Ureter (tissue), 1 donor: ENCODE results near the gene NOVA1. TPM values are rescaled to one million over a fixed set of nuclear protein-coding genes. Genes with fewer than 3 reads are reported as not detected.
A peak's percentile ranks its signal among the peaks of the same experiment; 100 is the strongest.

Source experiments
- DNase-seq: peaks from one replicate; pipeline ENCODE4 v3.0.0-alpha.2; 2020; ENCODE audit warnings: low spot score
- total RNA-seq: library from RNA; stranded (reverse); gene quantifications from one replicate; pipeline ENCODE4 v1.2.4, GENCODE V29; 2023
- donor health status: DM: yes; HTN: yes; CAD: no.

The NOVA1 gene
- total RNA-seq, 1 donor from 2014 or later: 18.9 TPM

GRCh38 chr14:26593357-26593756 is 4.5 kb downstream of the NOVA1 start:
- DNase-seq: no peak

DNA sequence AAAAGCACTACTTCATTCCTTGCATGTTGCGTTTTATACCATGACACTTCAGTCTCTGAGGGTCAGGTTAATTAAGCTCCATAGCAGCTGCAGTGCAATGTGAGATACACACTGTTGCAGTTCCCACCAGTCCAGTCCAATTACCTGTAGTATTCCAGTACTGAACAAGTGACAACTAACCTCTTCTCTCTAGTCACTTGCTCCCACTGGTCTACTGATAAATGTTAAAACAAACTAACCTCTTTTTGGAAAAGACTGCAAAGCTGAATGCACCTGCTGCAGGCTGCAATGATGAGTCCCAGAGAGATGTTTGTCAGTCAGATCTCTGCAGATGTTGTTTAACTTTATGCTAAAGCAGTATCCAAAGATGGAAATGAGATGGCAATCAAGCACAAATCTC is 7.9 kb downstream of the NOVA1 start:
- DNase-seq: no peak

GRCh38 chr14:26577711-26578110 is 20.1 kb downstream of the NOVA1 start:
- DNase-seq: no peak

GRCh38 chr14:26554069-26554772 is 43.6 kb downstream of the NOVA1 start:
- DNase-seq: no peak

DNA sequence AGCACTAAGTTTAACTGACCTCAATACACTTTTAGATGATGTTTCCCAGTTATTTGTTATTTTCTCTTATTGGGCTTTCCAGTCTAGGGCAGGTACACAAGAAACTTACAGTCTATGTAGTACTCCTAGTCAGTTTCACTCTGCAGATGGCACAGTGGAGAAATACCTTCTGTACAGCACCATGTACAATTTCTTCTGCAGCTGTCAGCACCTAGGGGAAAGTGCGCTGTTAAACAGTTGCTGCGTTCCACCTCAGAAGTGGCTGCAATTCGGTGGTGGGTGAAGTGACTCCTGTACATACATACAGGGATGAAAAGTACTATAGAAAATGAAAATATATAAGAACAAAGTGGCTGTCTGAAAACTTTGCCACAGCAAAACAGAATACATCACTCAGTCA is 48.3 kb downstream of the NOVA1 start:
- DNase-seq: no peak

DNA sequence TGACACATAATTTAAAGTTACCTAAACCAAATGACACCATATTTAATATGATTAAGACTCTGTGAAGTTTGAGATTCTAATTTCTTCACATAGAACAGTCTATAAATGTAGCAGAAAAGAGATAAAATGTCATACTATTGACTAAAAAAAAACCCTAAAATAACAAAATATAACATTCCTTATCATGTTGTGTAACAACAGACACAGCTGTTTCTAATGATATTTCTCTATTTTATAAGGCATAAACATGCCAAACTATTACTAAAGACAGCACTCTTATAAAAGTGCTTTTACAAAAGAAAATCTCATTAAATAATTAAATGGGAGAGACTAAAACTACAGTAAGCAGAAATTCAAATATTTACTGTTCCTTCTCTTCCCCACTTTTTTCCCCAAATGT is 49.4 kb downstream of the NOVA1 start:
- no peak for DNase-seq

- DNase-seq: no peak
These were observed 59.7 kb downstream of the NOVA1 start for GRCh38 chr14:26538176-26538575.

DNA sequence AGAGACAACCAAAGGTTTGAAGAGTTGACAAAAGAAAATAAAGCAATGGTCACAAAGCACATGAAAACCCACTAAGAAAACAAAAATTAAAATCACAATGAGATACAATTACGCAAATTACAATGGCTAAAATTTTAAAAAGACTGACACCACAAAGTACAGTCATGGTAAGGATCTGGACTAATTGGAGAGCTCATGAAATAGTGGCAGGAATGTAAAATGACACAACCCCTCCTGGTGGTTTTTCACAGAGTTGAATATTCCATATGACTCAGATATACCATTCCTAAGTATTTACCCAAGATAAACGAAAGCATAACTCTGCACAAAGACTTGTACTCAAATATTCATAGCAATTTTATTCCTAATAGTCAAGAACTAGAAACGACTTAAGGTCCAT is 65.9 kb downstream of the NOVA1 start:
- DNase-seq: no peak

GRCh38 chr14:26528415-26529182 is 69.2 kb downstream of the NOVA1 start:
- DNase-seq: peak; percentile 51

DNA sequence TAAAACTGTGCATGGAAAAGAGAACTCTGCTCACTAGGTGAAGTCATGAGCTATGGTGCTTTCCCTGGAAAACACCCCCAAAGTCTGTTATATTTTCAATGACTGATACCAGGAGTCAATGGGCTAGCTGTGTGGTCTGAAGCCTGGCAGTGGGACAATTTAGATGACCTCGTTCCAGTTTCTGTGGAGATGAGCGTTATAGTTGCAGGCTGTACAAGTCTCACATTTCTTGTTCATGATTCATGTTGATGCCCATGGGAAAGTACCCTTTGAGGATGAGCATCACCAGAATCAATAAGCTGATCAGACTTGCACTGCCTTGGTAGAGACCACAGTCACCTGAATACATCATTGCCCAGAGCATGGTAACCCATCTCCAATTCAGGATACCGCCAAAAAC is 70.7 kb downstream of the NOVA1 start:
- no peak for DNase-seq

DNA sequence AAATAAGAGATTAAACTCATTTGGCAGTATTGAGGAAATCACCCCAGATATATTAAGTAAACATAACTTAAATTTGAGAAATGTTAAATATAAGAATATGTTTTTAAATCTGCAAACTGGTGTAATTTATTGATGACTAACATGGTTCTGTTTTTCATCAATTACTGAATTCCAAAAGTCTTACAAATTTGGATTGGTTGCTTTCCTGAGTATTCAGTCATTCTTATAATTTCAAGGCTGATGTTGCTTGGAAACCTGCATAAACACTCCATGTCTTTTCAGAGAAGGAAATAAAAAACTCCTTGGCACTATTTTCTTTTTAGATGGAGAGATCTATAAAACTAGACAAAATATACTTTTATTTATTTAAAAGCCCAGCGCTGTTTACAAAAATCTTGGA is 71.7 kb downstream of the NOVA1 start:
- no peak for DNase-seq

GRCh38 chr14:26525085-26525484 is 72.7 kb downstream of the NOVA1 start:
- DNase-seq: no peak

DNA sequence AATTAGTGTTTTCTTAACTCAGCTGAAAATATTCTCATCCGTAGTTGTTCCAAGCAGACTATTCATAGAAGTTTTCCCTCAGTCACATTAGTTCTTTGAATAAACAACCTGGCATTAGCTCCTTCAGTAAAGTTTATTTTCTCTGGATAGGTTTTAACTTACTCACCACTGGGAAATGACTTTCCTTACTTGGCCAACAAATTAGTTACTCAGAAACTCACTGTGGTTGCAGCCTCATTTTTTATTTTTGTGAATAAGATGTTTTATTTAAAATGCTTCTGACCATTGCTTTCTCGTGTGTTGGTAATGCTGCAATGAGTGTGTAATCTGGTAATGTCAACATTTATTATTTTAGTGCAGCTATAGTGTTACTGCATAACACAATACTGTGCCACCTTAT is 74.9 kb downstream of the NOVA1 start:
- no peak for DNase-seq

DNA sequence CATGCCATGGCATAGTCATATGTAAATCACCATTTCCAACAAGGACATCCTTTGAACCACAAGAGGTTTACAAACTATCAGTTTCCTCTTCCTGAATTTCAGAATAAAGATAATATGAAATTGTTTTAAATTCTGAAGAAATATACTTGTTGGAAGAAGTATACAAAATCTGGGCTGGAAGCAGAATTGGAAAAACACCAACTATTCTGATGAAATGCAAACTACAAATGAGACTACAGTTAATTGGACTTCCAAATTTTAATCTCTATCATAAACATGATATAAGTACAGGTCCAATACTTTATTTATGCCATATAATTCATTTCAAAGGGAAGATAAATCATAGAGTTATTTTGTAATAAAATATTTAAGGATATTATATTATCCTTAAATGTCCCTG is 80.1 kb downstream of the NOVA1 start:
- no peak for DNase-seq

GRCh38 chr14:26500028-26500427 is 97.8 kb downstream of the NOVA1 start:
- DNase-seq: no peak

DNA sequence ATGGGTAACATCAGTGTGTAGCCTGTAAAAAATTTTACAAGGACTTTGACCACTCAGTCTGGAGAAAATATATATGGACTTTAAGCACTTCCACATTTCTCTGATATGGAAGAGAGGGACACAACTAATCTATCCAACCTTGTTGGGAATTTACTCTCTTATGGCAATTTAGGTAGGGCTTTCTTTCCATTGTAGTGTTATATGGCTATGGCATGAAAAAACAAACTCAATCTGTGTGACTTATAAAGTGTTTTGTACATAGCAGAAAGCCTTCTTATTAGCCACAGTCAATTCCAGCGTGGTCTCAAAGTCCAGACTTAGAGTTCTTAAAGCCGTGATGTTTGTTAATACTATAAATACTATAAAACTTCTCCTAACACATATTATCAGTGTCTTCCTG is 98.3 kb downstream of the NOVA1 start:
- no peak for DNase-seq

- DNase-seq: no peak
These were observed 110.9 kb downstream of the NOVA1 start for GRCh38 chr14:26486922-26487321.

GRCh38 chr14:26484562-26484961 is 113.3 kb downstream of the NOVA1 start:
- no peak for DNase-seq

DNA sequence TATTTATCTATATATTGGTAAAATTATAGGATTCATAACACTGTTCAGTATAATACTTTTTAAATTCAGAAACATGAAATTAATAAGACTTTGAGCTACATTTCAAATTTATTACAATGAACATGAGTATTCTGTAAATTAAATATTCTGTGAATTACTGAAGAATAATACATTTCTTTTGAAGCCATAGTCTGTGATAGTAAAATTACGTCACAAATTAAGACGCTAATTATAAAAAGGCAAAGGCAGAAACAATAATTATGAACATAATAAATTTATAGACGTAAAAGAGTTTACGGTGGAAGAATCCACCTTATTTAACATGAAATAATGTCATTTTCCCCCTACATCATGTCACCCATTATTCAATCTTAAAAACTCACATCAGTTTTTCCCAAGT is 118.9 kb downstream of the NOVA1 start:
- no peak for DNase-seq

- no peak for DNase-seq
These were observed 131.0 kb downstream of the NOVA1 start for GRCh38 chr14:26466862-26467261.

DNA sequence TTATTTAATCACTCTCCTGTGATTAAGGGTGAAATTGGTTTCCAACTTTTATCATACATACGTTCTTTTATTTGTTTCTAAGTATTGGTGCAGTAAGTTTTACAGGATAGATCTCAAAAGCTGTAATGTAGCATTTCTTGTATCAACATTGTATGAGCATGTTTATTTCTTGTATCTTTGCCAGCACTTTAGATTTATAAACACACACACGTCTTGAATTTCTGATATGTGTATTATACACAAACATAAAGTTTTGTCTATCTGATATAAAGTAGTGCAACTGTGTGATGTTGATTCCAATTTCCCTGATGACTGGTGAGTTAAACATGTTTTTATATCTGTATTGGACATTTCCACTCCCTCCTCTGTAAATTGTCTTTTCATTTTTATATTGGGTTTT is 134.7 kb downstream of the NOVA1 start:
- DNase-seq: no peak

DNA sequence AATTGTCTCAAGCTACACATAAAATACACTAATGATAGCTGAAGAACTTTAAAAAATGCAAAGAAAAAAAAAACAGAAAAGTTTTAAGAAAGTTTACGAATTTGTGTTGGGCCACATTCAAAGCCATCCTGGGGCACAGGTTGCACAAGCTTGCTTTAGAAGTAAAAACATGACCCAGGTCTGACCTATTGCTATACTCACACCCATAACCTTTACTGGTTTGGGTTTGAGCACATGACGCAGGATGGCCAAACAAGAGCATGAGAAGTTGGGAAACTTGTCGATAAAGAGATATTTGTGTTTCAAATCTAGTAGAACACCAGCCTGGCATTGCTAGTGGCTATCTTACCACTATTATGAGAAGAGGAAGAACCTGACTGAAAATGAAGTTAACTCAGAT is 143.7 kb downstream of the NOVA1 start:
- DNase-seq: no peak

DNA sequence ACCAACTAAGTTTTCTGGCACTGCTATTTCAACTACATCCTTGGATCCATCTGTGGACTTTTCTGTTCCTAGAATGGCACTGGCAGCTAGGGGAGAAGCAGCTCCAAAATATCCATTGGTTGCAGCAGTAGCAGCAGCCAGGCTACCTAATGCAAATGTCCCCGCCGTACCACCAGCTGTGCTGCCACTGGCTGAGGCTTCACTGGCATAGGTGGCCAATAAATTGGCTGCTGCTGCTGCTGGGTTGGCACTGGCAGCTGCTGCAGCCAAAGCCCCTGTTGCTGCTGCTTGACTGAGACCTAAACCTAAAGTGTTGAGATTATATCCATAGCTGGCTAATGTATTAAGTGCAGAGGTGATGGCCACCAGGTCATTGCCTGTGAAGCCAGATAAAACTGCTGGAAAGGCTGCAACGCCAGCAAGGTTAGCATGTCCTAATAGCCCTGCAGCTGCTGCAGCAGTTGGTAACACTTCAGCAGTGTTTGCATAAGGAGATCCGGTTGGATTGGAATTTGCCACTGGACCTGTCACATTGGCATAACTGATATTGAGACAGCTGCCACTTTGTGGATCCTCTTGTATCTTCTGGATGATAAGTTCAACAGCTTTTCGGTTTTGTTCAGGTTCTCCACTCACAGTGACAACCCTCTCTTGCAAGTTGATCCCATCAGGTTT is 149.5 kb downstream of the NOVA1 start:
- DNase-seq: no peak
